Prostate gland (tissue), 2 donors: ENCODE measurements around the gene ZNF300. TPM values are rescaled to one million over a fixed set of nuclear protein-coding genes. Genes with fewer than 3 reads are reported as not detected.
"Not testable (repeated sequence)": the region's sequence is repeated elsewhere in the genome, so short reads cannot be mapped to it uniquely, and the experiment has no call there.

Experiments used
- DNase-seq: peaks from one replicate; pipeline ENCODE4 v3.0.0-alpha.2; 2019; ENCODE audit warnings: low spot score
- H3K27ac ChIP-seq, 2 donors: fragments of 200-600 bp; sonication (generic); 2 replicates each; pipeline ENCODE4 v1.5.1; 2017 to 2019
- H3K27me3 ChIP-seq: fragments of 200-600 bp; sonication (generic); replicated peaks from 2 replicates; pipeline ENCODE4 v1.5.1; 2019; ENCODE audit not compliant: insufficient read depth
- H3K36me3 ChIP-seq, 2 donors: fragments of 200-600 bp; sonication (generic); 1 replicate in 1 of 2; 2 replicates in 1 of 2; pipeline versions ENCODE4 v1.5.1 to v1.8.1; 2017 to 2019
- H3K4me1 ChIP-seq: fragments of 200-600 bp; sonication (generic); replicated peaks from 2 replicates; pipeline ENCODE4 v1.5.1; 2019
- H3K4me3 ChIP-seq, 2 donors: fragments of 200-600 bp; sonication (generic); 2 replicates each; pipeline ENCODE4 v1.5.1; 2017 to 2019
- H3K9me3 ChIP-seq: fragments of 200-600 bp; sonication (generic); 2 replicates; pipeline ENCODE4 v1.5.1; 2017
- CTCF ChIP-seq, 4 experiments: fragments of 200-600 bp in 2 of 4; fragments of 450-650 bp in 2 of 4; sonication (generic) in 2 of 4; IDR thresholded peaks; 1 replicate in 3 of 4; 2 replicates in 1 of 4; pipeline ENCODE4 v1.5.1; 2016 to 2019; ENCODE audit warnings: antibody characterized with exemption in 4 of 4, mild to moderate bottlenecking in 2 of 4, moderate library complexity in 2 of 4
- POLR2A ChIP-seq: fragments of 450-650 bp; IDR thresholded peaks from one replicate; pipeline ENCODE4 v1.6.1; 2016; ENCODE audit warnings: antibody characterized with exemption, mild to moderate bottlenecking
- POLR2AphosphoS5 ChIP-seq: sonication (generic); formaldehyde crosslinking; IDR thresholded peaks from one replicate; pipeline ENCODE4 v1.6.1; 2017; ENCODE audit warnings: antibody characterized with exemption
- WGBS: methylation state at CpG from one replicate; pipeline ENCODE4 v1.1.5; 2018; 5-methylcytosine and 5-hydroxymethylcytosine counted together
- intact Hi-C: fragments of 100-400 bp; cut with DNase I; formaldehyde crosslinking; loops from one replicate; pipeline ENCODE4 v1.14.2; 2022
- total RNA-seq, 2 donors: library from RNA; depleted of rRNA; stranded (reverse); fragments of >200 nt; gene quantifications; one replicate each; pipeline ENCODE4 v1.1.0, GENCODE V29; 2016

Gene ZNF300
- total RNA-seq, 2 donors from 2014 or later = 4.6 to 6.7 TPM

DNA sequence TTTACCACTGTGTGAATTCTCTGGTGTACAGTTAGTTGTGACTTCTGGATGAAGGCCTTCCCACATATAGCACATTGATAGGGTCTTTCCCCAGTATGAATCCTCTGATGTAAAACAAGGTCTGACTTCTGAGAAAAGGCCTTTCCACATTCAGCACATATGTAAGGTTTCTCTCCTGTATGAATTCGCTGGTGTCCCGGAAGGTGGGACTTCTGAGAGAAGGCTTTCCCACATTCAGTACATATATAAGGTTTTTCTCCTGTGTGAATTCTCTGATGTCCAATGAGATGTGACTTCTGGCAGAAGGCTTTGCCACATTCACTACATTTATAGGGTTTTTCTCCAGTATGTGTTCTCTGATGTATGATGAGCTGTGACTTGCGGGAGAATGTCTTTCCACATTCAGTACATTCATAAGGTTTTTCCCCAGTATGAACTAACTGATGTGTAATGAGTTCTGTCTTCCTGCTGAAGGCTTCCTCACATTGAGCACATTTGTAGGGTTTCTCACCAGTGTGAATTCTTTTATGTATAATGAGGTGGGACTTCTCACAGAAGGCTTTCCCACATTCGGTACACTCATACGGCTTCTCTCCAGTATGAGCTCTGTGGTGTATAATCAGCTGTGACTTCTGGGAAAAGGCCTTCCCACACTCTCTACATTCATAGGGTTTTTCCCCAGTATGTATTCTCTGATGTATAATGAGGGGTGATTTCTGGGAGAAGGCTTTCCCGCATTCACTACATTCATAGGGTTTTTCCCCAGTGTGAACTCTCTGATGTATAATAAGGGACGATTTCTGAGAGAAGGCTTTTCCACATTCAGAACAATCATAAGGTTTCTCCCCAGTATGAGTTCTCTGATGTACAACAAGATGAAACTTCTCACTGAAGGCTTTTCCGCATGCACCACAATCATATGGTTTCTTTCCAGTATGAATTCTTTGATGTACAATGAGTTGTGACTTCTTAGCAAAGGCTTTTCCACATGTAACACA, 9.1 kb downstream of the ZNF300 start:
- Histone ChIP-seq H3K4me3 (no peak overlapping the region), H3K4me1 (no peaks in the 10 kb centered on the region), H3K27me3 (no peaks in the 10 kb centered on the region), H3K36me3 (no peaks in the 10 kb centered on the region), H3K9me3 (peaks cover 9% of the 10 kb centered on the region), H3K27ac (no peak overlapping the region)
- no peak for DNase-seq
- WGBS = 98% methylated on average over 8 of the region's 8 CpGs
- TF ChIP-seq POLR2AphosphoS5 (no peak), CTCF (IDR thresholded peaks at IDR 0.05) (no peak), POLR2A (no peak)
- intact Hi-C loops = no loop called here

- H3K4me1 ChIP-seq = no peaks in the 10 kb centered on the region
- H3K27me3 ChIP-seq = no peaks in the 10 kb centered on the region
- H3K4me3 ChIP-seq = no peak overlapping the region
- H3K27ac ChIP-seq = no peak overlapping the region
- TF ChIP-seq CTCF (IDR thresholded peaks at IDR 0.05) = no peak
- no peak for TF ChIP-seq POLR2AphosphoS5
- TF ChIP-seq POLR2A = no peak
- no peaks in the 10 kb centered on the region for H3K36me3 ChIP-seq
- H3K9me3 ChIP-seq = no peaks in the 10 kb centered on the region
- DNase-seq = no peak
- intact Hi-C loops = no loop called here
Measured at GRCh38 chr5:150879358-150879757, 25.4 kb downstream of the ZNF300 start.

DNA sequence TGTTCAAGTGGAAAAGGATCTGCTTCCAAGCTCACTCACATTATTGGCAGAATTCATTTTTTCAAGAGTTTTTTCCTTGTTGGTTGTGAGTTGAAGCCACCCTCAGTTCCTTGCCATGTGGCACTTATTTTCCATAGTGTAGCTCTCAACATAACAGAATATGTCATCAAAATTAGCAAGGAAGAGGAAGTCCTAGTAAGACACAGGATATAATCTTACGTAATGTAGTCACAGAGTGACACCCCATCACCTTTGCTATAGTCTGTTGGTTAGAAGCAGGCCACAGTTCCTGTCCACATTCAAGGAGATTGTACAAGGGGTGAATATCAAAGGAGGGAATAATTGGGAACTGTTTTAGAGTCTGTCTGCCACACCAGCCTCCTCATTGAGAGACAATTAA, 42.7 kb downstream of the ZNF300 start:
- intact Hi-C loops = no loop called here
- 88% methylated on average over 1 of the region's 1 CpG for WGBS
- no peaks in the 10 kb centered on the region for H3K4me1 ChIP-seq
- no peak for DNase-seq
- H3K27ac ChIP-seq = no peak overlapping the region
- no peaks in the 10 kb centered on the region for H3K9me3 ChIP-seq
- H3K4me3 ChIP-seq = no peak overlapping the region
- no peaks in the 10 kb centered on the region for H3K36me3 ChIP-seq
- TF ChIP-seq POLR2A (no peak), CTCF (IDR thresholded peaks at IDR 0.05) (no peak), POLR2AphosphoS5 (no peak)
- no peaks in the 10 kb centered on the region for H3K27me3 ChIP-seq

DNA sequence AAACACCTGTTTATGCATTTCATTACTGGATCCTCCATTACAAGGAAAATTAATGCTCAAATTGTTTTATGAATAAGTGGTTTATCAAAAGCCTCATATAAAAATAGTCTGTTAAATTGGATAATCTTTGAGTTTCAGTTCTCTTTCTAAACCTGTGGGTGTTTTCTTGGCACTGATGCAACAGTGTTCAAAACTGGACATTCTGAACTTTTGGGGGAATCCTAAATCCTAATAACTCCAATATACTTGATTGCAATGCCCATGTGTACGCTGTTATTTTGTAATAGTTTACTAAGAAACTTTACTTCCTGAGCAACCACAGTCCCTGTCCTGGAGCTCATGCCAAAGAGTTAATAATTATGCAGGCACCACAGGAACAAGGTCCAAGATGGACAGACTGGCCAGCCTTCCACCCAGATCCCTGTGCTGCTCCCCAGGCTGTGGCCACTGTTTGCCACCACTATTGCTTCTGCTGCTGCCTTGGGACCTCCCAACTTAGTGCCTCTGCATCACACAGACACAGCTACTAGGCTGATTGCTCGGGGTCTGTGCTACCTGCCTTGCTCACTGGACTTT, 44.4 kb downstream of the ZNF300 start:
- intact Hi-C loops = no loop called here
- no peak for TF ChIP-seq POLR2A
- no peak overlapping the region for H3K27ac ChIP-seq
- H3K4me1 ChIP-seq = no peaks in the 10 kb centered on the region
- 71% methylated on average over 2 of the region's 2 CpGs for WGBS
- H3K9me3 ChIP-seq = no peaks in the 10 kb centered on the region
- DNase-seq = no peak
- no peaks in the 10 kb centered on the region for H3K36me3 ChIP-seq
- H3K4me3 ChIP-seq = no peak overlapping the region
- H3K27me3 ChIP-seq = no peaks in the 10 kb centered on the region

GRCh38 chr5:150856700-150857099, 48.1 kb downstream of the ZNF300 start:
- H3K4me1 ChIP-seq, DNase-seq, H3K36me3 ChIP-seq, H3K9me3 ChIP-seq, H3K4me3 ChIP-seq, H3K27ac ChIP-seq, H3K27me3 ChIP-seq, intact Hi-C loops: not testable (repeated sequence)
- 94% methylated on average over 3 of the region's 3 CpGs for WGBS
